H1 (cell line): ENCODE measurements around the gene TLR8. TPM values are rescaled to one million over a fixed set of nuclear protein-coding genes. Genes with fewer than 3 reads are reported as not detected.

Experiments
- CTCF ChIA-PET: fragments of 300-600 bp; sonication (Branson Sonifier 250); formaldehyde crosslinking; loops from one replicate; lab custom pipeline; 2021; ENCODE audit not compliant: partially characterized antibody; lab: Charles Lee
- POLR2A ChIA-PET: fragments of 300-600 bp; sonication (Branson Sonifier 250); formaldehyde crosslinking; loops from one replicate; lab custom pipeline; 2021; ENCODE audit warnings: inconsistent platforms; ENCODE audit not compliant: partially characterized antibody; lab: Charles Lee
- DNase-seq, 2 experiments: peaks; one replicate each; pipeline versions ENCODE4 v3.0.0 to v3.0.0-alpha.2; 2010 to 2022; ENCODE audit warnings: low spot score in 2 of 2, low read depth in 1 of 2, mixed read lengths in 1 of 2
- FAIRE-seq: peaks from 2 replicates; lab custom pipeline; 2011; peaks lifted over from hg19 to GRCh38; lab: Jason Lieb, UNC
- H2AFZ ChIP-seq: 2 replicates; pipeline ENCODE4 v1.8.1; 2012; ENCODE audit warnings: low read length, inconsistent platforms
- H2AK5ac ChIP-seq: 2 replicates; pipeline ENCODE4 v1.6.1; 2013; ENCODE audit warnings: low read depth, low read length
- H2BK120ac ChIP-seq: replicated peaks from 2 replicates; pipeline ENCODE3; 2013; ENCODE audit warnings: low read depth, low read length, inconsistent platforms
- H2BK12ac ChIP-seq: 2 replicates; pipeline ENCODE4 v1.6.1; 2013; ENCODE audit warnings: low read depth, low read length
- H2BK15ac ChIP-seq: 2 replicates; pipeline ENCODE4 v1.6.1; 2013; ENCODE audit warnings: low read length
- H2BK20ac ChIP-seq: 2 replicates; pipeline ENCODE4 v1.6.1; 2013; ENCODE audit warnings: low read length
- H2BK5ac ChIP-seq: 2 replicates; pipeline ENCODE4 v1.6.1; 2013; ENCODE audit warnings: low read depth, low read length
- H3K14ac ChIP-seq: 2 replicates; pipeline ENCODE4 v1.6.1; 2013; ENCODE audit warnings: inconsistent platforms; ENCODE audit not compliant: insufficient read length
- H3K18ac ChIP-seq: 2 replicates; pipeline ENCODE4 v1.6.1; 2013; ENCODE audit warnings: low read length; ENCODE audit errors: extremely low read depth
- H3K23ac ChIP-seq: 2 replicates; pipeline ENCODE4 v1.6.1; 2013; ENCODE audit warnings: inconsistent platforms; ENCODE audit not compliant: insufficient read length
- H3K23me2 ChIP-seq: 2 replicates; pipeline ENCODE4 v1.6.1; 2013; ENCODE audit warnings: low read depth, low read length
- H3K27ac ChIP-seq: 2 replicates; pipeline ENCODE4 v1.6.1; 2011; ENCODE audit warnings: low read depth, low read length, inconsistent platforms
- H3K27me3 ChIP-seq, 4 experiments: replicated peaks in 1 of 4; 1 replicate in 1 of 4; 2 replicates in 3 of 4; pipeline versions ENCODE4 v1.6.1 to v1.8.1; 2011 to 2013; ENCODE audit warnings: low read length in 3 of 4, mild to moderate bottlenecking in 3 of 4, inconsistent platforms in 2 of 4, mixed read lengths in 2 of 4, moderate library complexity in 1 of 4; ENCODE audit not compliant: control insufficient read depth in 3 of 4, insufficient read depth in 3 of 4; ENCODE audit errors: extremely low read depth in 1 of 4
- H3K36me3 ChIP-seq, 4 experiments: 2 replicates each; pipeline versions ENCODE4 v1.6.1 to v1.8.1; 2011 to 2013; ENCODE audit warnings: mild to moderate bottlenecking in 4 of 4, low read length in 3 of 4, moderate library complexity in 2 of 4, control low read depth in 1 of 4, inconsistent platforms in 1 of 4; ENCODE audit not compliant: insufficient read depth in 4 of 4, control insufficient read depth in 2 of 4
- H3K4ac ChIP-seq: replicated peaks from 2 replicates; pipeline ENCODE3; 2013; ENCODE audit warnings: low read length, low read depth, mixed read lengths, inconsistent platforms; ENCODE audit not compliant: insufficient read length
- H3K4me1 ChIP-seq, 4 experiments: replicated peaks in 1 of 4; 1 replicate in 1 of 4; 2 replicates in 3 of 4; pipeline versions ENCODE4 v1.6.1 to v1.8.1; 2011 to 2013; ENCODE audit warnings: low read length in 3 of 4, inconsistent platforms in 2 of 4, mixed read lengths in 1 of 4; ENCODE audit not compliant: insufficient read depth in 4 of 4, control insufficient read depth in 3 of 4
- H3K4me2 ChIP-seq, 2 experiments: 2 replicates each; pipeline versions ENCODE4 v1.6.1 to v1.8.1; 2011 to 2013; ENCODE audit warnings: low read depth in 2 of 2, low read length in 2 of 2, control low read depth in 1 of 2, inconsistent platforms in 1 of 2, mild to moderate bottlenecking in 1 of 2; ENCODE audit not compliant: insufficient read depth in 1 of 2
- H3K4me3 ChIP-seq, 4 experiments: fragments of 200-600, 300-600 bp in 1 of 4; sonication (generic), shearing (Covaris generic), sonication (Bioruptor Twin) in 1 of 4; 2 replicates each; pipeline versions ENCODE4 v1.5.1 to v1.8.1; 2011 to 2016; ENCODE audit warnings: low read length in 4 of 4, low read depth in 3 of 4, control low read depth in 2 of 4, inconsistent platforms in 2 of 4, mild to moderate bottlenecking in 2 of 4, mixed read lengths in 1 of 4, moderate library complexity in 1 of 4; ENCODE audit not compliant: insufficient read depth in 2 of 4; ENCODE audit errors: extremely low read depth in 1 of 4
- H3K56ac ChIP-seq: replicated peaks from 2 replicates; pipeline ENCODE3; 2013; ENCODE audit warnings: low read depth, mild to moderate bottlenecking, mixed read lengths, low read length, inconsistent platforms; ENCODE audit not compliant: insufficient read length
- H3K79me1 ChIP-seq: 2 replicates; pipeline ENCODE4 v1.6.1; 2013; ENCODE audit warnings: low read depth, low read length, control low read depth
- H3K79me2 ChIP-seq, 2 experiments: 2 replicates each; pipeline versions ENCODE4 v1.6.1 to v1.8.1; 2012 to 2013; ENCODE audit warnings: low read length in 2 of 2, mild to moderate bottlenecking in 2 of 2, inconsistent platforms in 1 of 2; ENCODE audit not compliant: insufficient read depth in 2 of 2, control insufficient read depth in 1 of 2
- H3K9ac ChIP-seq, 4 experiments: replicated peaks in 1 of 4; 1 replicate in 1 of 4; 2 replicates in 3 of 4; pipeline versions ENCODE4 v1.6.1 to v1.8.1; 2011 to 2013; ENCODE audit warnings: low read depth in 3 of 4, low read length in 3 of 4, control low read depth in 2 of 4, mild to moderate bottlenecking in 2 of 4, moderate library complexity in 2 of 4, inconsistent platforms in 1 of 4; ENCODE audit errors: extremely low read depth in 1 of 4
- H3K9me3 ChIP-seq, 2 experiments: 2 replicates each; pipeline versions ENCODE4 v1.6.1 to v1.8.1; 2012 to 2013; ENCODE audit warnings: mild to moderate bottlenecking in 2 of 2, moderate library complexity in 2 of 2, control low read depth in 1 of 2, inconsistent platforms in 1 of 2, low read depth in 1 of 2, low read length in 1 of 2, mixed read lengths in 1 of 2; ENCODE audit not compliant: insufficient read depth in 2 of 2
- H4K20me1 ChIP-seq, 2 experiments: replicated peaks in 1 of 2; 2 replicates each; pipeline versions ENCODE3 to v1.8.1; 2011 to 2013; ENCODE audit warnings: inconsistent platforms in 2 of 2, low read length in 2 of 2, mild to moderate bottlenecking in 1 of 2; ENCODE audit not compliant: insufficient read depth in 2 of 2, control insufficient read depth in 1 of 2
- H4K5ac ChIP-seq: 2 replicates; pipeline ENCODE4 v1.6.1; 2013; ENCODE audit warnings: low read length, low read depth, mixed read lengths, inconsistent platforms; ENCODE audit not compliant: insufficient read length
- H4K8ac ChIP-seq: 2 replicates; pipeline ENCODE4 v1.8.0; 2013; ENCODE audit warnings: mild to moderate bottlenecking, moderate library complexity, low read length, inconsistent platforms; ENCODE audit not compliant: insufficient read depth; ENCODE audit errors: extremely low read depth
- H4K91ac ChIP-seq: replicated peaks from 2 replicates; pipeline ENCODE3; 2013; ENCODE audit warnings: low read length, mixed read lengths, inconsistent platforms; ENCODE audit not compliant: insufficient read length
- NRF1 ChIP-seq: IDR thresholded peaks from 2 replicates; pipeline ENCODE4 v1.6.1; 2011; ENCODE audit warnings: mild to moderate bottlenecking, low read depth, low read length, improper control_type of control experiment
- WGBS, 2 experiments: shearing (Covaris generic) in 1 of 2; methylation state at CpG; one replicate each; pipeline versions ENCODE4 v1.1.6 to v1.1.7; 2013 to 2015; ENCODE audit warnings: low lambda C conversion rate in 2 of 2, mixed read lengths in 2 of 2, inconsistent platforms in 1 of 2, low coverage in 1 of 2, missing lambda C conversion rate in 1 of 2; ENCODE audit not compliant: insufficient replicate concordance in 2 of 2, insufficient coverage in 1 of 2, insufficient read length in 1 of 2; ENCODE audit errors: extremely low coverage in 1 of 2, missing lambda C conversion rate in 1 of 2; 5-methylcytosine and 5-hydroxymethylcytosine counted together
- polyA plus RNA-seq, 7 experiments: library from polyadenylated mRNA; depleted of rRNA in 3 of 7; stranded (reverse) in 5 of 7; unstranded in 2 of 7; fragments of >200 nt in 5 of 7; fragments of 200-250 nt in 2 of 7; gene quantifications; 1 replicate in 5 of 7; 2 replicates in 1 of 7; 4 replicates in 1 of 7; pipeline versions ENCODE4 v1.2.1 to v1.2.3, GENCODE V29; 2011 to 2013; ENCODE audit warnings: missing spikeins in 2 of 7, mixed read lengths in 2 of 7
- total RNA-seq: library from RNA; stranded (reverse); fragmentation: NEBNext Ultra II Directional; extraction: Animal tissue kit (Norgen Biotek cat#: 25700); gene quantifications from 2 replicates; pipeline ENCODE4 v1.2.1, GENCODE V29; 2021
- TF ChIP-seq, protein P1 (sequence below): IDR thresholded peaks from 2 replicates; pipeline ENCODE4 v1.6.1; 2011; ENCODE audit warnings: low read length, improper control_type of control experiment

Gene TLR8
- total and polyA plus RNA-seq, 2 of the 8 experiments (the other 6 are each of a cell fraction or from before 2014, with no cell fraction given) = not detected

DNA sequence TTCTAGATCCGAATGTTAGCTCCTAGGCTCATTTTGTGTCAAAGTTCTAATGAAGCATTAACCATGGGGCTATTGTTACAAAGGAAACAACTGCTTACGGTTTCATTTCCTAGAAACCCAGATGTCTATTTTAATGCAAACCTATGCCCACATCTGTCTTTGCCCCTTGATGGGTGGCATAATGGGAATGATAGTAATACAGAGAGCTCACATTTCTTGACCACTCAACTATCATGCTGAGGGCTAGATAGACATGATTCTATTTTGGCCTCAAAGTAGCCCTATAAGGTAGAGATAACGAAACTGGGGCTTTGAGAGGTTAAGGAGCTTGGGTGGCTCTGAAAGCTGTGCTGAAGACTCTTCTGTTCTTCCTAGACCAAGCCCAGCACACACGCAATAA is 37.7 kb upstream of the TLR8 start:
- no peaks in the 10 kb centered on the region for H3K36me3 ChIP-seq
- no peak overlapping the region for H2BK20ac ChIP-seq
- H4K91ac ChIP-seq = no peak overlapping the region
- H3K27me3 ChIP-seq = no peaks in the 10 kb centered on the region
- no peak overlapping the region for H3K56ac ChIP-seq
- no peak overlapping the region for H2BK5ac ChIP-seq
- no peak overlapping the region for H3K9ac ChIP-seq
- 88% methylated on average over 4 of the region's 4 CpGs; no CpG with 5 or more reads in 1 of the 2 experiments for WGBS, 2 experiments
- no peak overlapping the region for H2BK120ac ChIP-seq
- no peak overlapping the region for H3K23ac ChIP-seq
- no peak overlapping the region for H2BK12ac ChIP-seq
- no peak overlapping the region for H3K4ac ChIP-seq
- no peaks in the 10 kb centered on the region for H4K20me1 ChIP-seq
- POLR2A ChIA-PET = no interaction called here
- H3K9me3 ChIP-seq = peaks cover 0 to 8% of the 10 kb centered on the region in 2 experiments; a peak in 1 of 4 replicates
- no peaks in the 10 kb centered on the region for H3K23me2 ChIP-seq
- no peak for TF ChIP-seq NRF1
- TF ChIP-seq, protein P1, sequence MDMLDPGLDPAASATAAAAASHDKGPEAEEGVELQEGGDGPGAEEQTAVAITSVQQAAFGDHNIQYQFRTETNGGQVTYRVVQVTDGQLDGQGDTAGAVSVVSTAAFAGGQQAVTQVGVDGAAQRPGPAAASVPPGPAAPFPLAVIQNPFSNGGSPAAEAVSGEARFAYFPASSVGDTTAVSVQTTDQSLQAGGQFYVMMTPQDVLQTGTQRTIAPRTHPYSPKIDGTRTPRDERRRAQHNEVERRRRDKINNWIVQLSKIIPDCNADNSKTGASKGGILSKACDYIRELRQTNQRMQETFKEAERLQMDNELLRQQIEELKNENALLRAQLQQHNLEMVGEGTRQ = no peak
- no peak overlapping the region for H3K14ac ChIP-seq
- no peaks in the 10 kb centered on the region for H3K79me2 ChIP-seq
- DNase-seq = no peak
- H3K27ac ChIP-seq = no peak overlapping the region
- no peak overlapping the region for H2BK15ac ChIP-seq
- no peak overlapping the region for H4K8ac ChIP-seq
- CTCF ChIA-PET = no interaction called here
- H3K18ac ChIP-seq = no peak overlapping the region
- no peak overlapping the region for H4K5ac ChIP-seq
- H3K79me1 ChIP-seq = no peaks in the 10 kb centered on the region
- no peak overlapping the region for H3K4me2 ChIP-seq
- H2AK5ac ChIP-seq = no peak overlapping the region
- H2AFZ ChIP-seq = no peak overlapping the region
- no peaks in the 10 kb centered on the region for H3K4me1 ChIP-seq
- FAIRE-seq = no peak
- no peak overlapping the region for H3K4me3 ChIP-seq
